ENCODE results near the gene UNK. TPM values are rescaled to one million over a fixed set of nuclear protein-coding genes. Genes with fewer than 3 reads are reported as not detected.
A peak's percentile ranks its signal among the peaks of the same experiment; 100 is the strongest.

The UNK gene
- total RNA-seq, 1 experiment from 2014 or later: 49.0 TPM

DNA sequence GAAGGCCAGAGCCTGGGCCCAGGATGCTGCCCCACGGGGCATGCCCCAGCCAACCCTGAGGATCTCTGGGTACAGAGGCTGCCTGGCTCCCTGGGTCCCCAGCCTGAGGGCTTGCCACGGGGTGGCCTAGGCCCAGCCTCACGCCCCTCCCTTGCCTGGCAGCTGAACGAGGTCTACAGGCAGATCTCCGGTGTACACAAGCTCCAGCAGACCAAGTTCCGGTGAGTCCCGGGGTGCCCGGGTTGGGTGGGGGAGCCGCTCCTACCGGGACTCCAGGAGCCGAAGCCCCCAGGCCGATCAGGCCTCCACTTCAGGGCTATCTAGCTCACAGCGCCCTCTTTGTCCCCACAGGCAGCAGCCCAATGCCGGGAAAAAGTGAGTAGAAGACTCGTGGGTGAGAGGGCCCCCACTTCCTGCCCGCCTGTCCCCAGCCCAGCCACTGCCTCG, 44.0 kb upstream of the UNK start:
- Histone ChIP-seq H3K4me1 (ENCODE audit: low read length) (peaks cover 9% of the 10 kb centered on the region), H2AFZ (ENCODE audit: low read length) (no peak overlapping the region; the same call in 1 of the 2 replicates), H3K9ac (ENCODE audit: low read length) (no peak overlapping the region), H3K4me2 (ENCODE audit: low read depth, low read length, poor library complexity, severe bottlenecking) (no peak overlapping the region), H3K27me3 (ENCODE audit: low read length) (no peaks in the 10 kb centered on the region), H3K36me3 (ENCODE audit: insufficient read depth, low read length) (no peaks in the 10 kb centered on the region), H3K9me3 (ENCODE audit: low read length) (no peaks in the 10 kb centered on the region), H3K27ac (ENCODE audit: low read length) (no peak overlapping the region), H3K79me2 (ENCODE audit: low read length) (no peaks in the 10 kb centered on the region), H3K9me2 (replicated peaks; ENCODE audit: insufficient read depth, low read length) (no peaks in the 10 kb centered on the region), H3K4me3 (ENCODE audit: low read length) (no peak overlapping the region), H4K20me1 (ENCODE audit: insufficient read depth, low read depth, low read length) (no peaks in the 10 kb centered on the region)
- DNase-seq: no peak

DNA sequence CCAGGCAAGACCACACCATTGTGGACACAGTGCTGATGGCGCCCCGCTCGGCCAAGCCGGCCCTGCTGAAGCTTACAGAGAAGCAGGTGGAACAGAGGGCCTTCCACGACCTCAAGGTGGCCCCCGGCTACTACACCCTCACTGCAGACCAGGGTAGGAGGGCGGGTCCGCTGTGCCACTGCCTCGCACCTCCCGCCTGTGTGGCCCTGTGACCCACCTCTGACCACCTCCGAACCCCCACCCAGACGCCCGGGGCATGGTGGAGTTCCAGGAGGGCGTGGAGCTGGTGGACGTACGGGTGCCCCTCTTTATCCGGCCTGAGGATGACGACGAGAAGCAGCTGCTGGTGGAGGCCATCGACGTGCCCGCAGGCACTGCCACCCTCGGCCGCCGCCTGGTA, 42.3 kb upstream of the UNK start:
- H2AFZ ChIP-seq (ENCODE audit: low read length): no peak overlapping the region
- H3K9me3 ChIP-seq (ENCODE audit: low read length): no peaks in the 10 kb centered on the region
- peaks cover 9% of the 10 kb centered on the region for H3K4me1 ChIP-seq (ENCODE audit: low read length)
- H3K27ac ChIP-seq (ENCODE audit: low read length): no peak overlapping the region
- no peak for DNase-seq
- no peak overlapping the region for H3K4me3 ChIP-seq (ENCODE audit: low read length)
- H3K27me3 ChIP-seq (ENCODE audit: low read length): no peaks in the 10 kb centered on the region
- no peaks in the 10 kb centered on the region for H3K9me2 ChIP-seq (replicated peaks; ENCODE audit: insufficient read depth, low read length)
- H3K9ac ChIP-seq (ENCODE audit: low read length): no peak overlapping the region
- no peak overlapping the region for H3K4me2 ChIP-seq (ENCODE audit: low read depth, low read length, poor library complexity, severe bottlenecking)
- no peaks in the 10 kb centered on the region for H3K36me3 ChIP-seq (ENCODE audit: insufficient read depth, low read length)
- no peaks in the 10 kb centered on the region for H4K20me1 ChIP-seq (ENCODE audit: insufficient read depth, low read depth, low read length)
- no peaks in the 10 kb centered on the region for H3K79me2 ChIP-seq (ENCODE audit: low read length)

DNA sequence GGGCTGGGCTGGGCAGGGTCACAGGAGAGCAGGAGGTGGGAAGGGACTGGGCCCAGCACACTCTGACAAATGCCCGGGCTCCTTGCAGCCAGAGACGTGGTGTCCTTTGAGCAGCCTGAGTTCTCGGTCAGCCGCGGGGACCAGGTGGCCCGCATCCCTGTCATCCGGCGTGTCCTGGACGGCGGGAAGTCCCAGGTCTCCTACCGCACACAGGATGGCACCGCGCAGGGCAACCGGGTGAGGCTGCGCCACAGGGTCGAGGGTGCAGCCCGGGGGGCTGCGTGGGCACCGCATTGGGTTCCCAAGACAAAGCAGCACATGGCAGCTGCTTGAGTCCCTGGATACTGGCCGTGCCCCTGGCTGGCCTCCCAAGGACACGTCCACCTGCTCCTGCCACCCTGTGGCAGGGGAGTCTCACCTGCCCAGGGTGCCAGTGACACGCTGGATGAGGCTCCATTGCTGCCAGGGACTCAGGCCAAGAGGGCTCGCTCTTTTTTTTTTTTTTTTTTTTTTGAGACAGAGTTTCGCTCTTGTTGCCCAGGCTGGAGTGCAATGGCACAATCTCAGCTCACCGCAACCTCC, 40.9 kb upstream of the UNK start:
- Histone ChIP-seq H3K27me3 (ENCODE audit: low read length) (no peaks in the 10 kb centered on the region), H4K20me1 (ENCODE audit: insufficient read depth, low read depth, low read length) (no peaks in the 10 kb centered on the region), H3K9me3 (ENCODE audit: low read length) (no peaks in the 10 kb centered on the region), H3K4me1 (ENCODE audit: low read length) (no peaks in the 10 kb centered on the region), H3K4me3 (ENCODE audit: low read length) (no peak overlapping the region), H3K36me3 (ENCODE audit: insufficient read depth, low read length) (no peaks in the 10 kb centered on the region), H3K79me2 (ENCODE audit: low read length) (no peaks in the 10 kb centered on the region), H3K9ac (ENCODE audit: low read length) (no peak overlapping the region), H2AFZ (ENCODE audit: low read length) (no peak overlapping the region), H3K27ac (ENCODE audit: low read length) (no peak overlapping the region), H3K4me2 (ENCODE audit: low read depth, low read length, poor library complexity, severe bottlenecking) (no peak overlapping the region), H3K9me2 (replicated peaks; ENCODE audit: insufficient read depth, low read length) (no peaks in the 10 kb centered on the region)
- DNase-seq: no peak

DNA sequence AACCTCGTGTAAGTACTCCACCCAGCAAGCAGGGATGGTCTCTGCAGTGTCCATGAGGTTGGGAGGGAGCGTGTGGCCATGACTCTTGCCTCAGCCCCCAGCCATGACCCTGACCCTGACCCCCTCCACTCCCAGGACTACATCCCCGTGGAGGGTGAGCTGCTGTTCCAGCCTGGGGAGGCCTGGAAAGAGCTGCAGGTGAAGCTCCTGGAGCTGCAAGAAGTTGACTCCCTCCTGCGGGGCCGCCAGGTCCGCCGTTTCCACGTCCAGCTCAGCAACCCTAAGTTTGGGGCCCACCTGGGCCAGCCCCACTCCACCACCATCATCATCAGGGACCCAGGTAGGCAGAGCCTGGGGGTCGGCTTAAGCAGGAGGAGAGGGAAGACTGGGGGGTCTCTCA, 35.9 kb upstream of the UNK start:
- Histone ChIP-seq H3K4me3 (ENCODE audit: low read length) (no peak overlapping the region), H3K27ac (ENCODE audit: low read length) (no peak overlapping the region), H3K4me2 (ENCODE audit: low read depth, low read length, poor library complexity, severe bottlenecking) (no peak overlapping the region), H3K9ac (ENCODE audit: low read length) (no peak overlapping the region), H3K9me3 (ENCODE audit: low read length) (no peaks in the 10 kb centered on the region), H3K27me3 (ENCODE audit: low read length) (no peaks in the 10 kb centered on the region), H2AFZ (ENCODE audit: low read length) (no peak overlapping the region), H3K4me1 (ENCODE audit: low read length) (peaks cover 18% of the 10 kb centered on the region), H3K79me2 (ENCODE audit: low read length) (no peaks in the 10 kb centered on the region), H3K36me3 (ENCODE audit: insufficient read depth, low read length) (no peaks in the 10 kb centered on the region), H4K20me1 (ENCODE audit: insufficient read depth, low read depth, low read length) (no peaks in the 10 kb centered on the region), H3K9me2 (replicated peaks; ENCODE audit: insufficient read depth, low read length) (no peaks in the 10 kb centered on the region)
- DNase-seq: no peak

DNA sequence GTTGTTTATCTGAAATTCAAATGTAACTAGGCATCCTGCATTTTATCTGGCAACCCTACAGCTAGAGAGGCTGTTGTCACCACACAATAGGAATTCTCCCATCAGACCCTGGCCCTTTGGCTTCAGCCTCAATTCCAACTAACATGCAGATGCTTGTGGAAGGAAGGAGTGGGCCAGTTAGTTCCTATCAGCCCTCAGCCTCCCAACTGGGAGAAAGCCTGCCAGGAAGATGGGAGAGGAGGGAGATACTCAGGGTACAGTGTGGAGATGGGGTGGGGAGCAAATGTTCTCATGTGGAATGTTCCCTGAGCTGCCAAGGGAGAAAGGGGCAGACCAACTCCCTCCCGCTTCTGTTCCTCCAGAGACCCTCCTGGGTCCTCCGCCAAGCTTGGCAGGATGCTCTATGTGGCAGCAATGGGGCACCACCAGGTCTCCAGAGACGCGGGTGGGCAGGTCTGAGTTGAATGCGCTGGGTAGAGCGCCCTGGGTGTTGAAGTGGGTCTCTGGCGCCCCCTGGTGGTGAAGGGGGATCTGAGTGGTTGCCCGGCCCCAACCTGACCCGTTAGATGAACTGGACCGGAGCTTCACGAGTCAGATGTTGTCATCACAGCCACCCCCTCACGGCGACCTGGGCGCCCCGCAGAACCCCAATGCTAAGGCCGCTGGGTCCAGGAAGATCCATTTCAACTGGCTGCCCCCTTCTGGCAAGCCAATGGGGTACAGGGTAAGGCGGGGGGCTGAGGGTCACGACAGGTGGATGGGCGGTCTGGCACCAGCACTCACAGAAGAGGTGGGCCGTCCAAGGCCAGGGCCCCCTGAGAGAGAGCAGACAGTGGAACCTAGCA, 34.8 kb upstream of the UNK start:
- peaks cover 26% of the 10 kb centered on the region for H3K4me1 ChIP-seq (ENCODE audit: low read length)
- no peak overlapping the region for H3K27ac ChIP-seq (ENCODE audit: low read length)
- DNase-seq: peak; percentile 94
- H3K9me2 ChIP-seq (replicated peaks; ENCODE audit: insufficient read depth, low read length): no peaks in the 10 kb centered on the region
- no peak overlapping the region for H3K4me3 ChIP-seq (ENCODE audit: low read length)
- 0 out of 2 replicates have a peak overlapping the region, but pooled peaks have one; percentile 18 for H2AFZ ChIP-seq (ENCODE audit: low read length)
- no peaks in the 10 kb centered on the region for H4K20me1 ChIP-seq (ENCODE audit: insufficient read depth, low read depth, low read length)
- H3K79me2 ChIP-seq (ENCODE audit: low read length): no peaks in the 10 kb centered on the region
- no peaks in the 10 kb centered on the region for H3K9me3 ChIP-seq (ENCODE audit: low read length)
- no peaks in the 10 kb centered on the region for H3K36me3 ChIP-seq (ENCODE audit: insufficient read depth, low read length)
- no peaks in the 10 kb centered on the region for H3K27me3 ChIP-seq (ENCODE audit: low read length)
- peak overlapping the region; percentile 37 for H3K9ac ChIP-seq (ENCODE audit: low read length)
- H3K4me2 ChIP-seq (ENCODE audit: low read depth, low read length, poor library complexity, severe bottlenecking): peak overlapping the region; percentile 27

DNA sequence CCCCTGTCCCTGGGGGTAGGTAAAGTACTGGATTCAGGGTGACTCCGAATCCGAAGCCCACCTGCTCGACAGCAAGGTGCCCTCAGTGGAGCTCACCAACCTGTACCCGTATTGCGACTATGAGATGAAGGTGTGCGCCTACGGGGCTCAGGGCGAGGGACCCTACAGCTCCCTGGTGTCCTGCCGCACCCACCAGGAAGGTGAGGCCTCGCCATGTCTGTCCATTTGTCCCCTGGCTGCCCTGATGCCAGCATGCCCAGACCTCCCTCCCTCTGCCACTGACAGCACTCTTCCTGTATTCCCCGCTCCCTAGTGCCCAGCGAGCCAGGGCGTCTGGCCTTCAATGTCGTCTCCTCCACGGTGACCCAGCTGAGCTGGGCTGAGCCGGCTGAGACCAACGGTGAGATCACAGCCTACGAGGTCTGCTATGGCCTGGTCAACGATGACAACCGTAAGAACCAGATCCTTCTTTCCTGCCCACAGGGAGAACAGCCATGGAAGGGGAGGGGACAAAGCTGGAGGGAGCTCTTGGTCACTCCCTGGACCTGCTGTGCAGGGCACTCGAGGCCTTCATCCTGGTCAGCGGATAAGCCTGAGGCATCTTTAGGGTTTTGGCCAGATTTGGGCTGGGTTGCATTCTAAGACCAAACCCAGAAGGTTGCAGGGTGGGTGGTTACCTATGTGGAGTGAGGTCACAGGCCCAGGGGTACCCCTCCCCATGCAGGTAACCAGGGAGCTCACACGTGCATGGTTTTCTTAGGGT, 33.8 kb upstream of the UNK start:
- H3K4me2 ChIP-seq (ENCODE audit: low read depth, low read length, poor library complexity, severe bottlenecking): no peak overlapping the region
- no peak overlapping the region for H3K27ac ChIP-seq (ENCODE audit: low read length)
- H4K20me1 ChIP-seq (ENCODE audit: insufficient read depth, low read depth, low read length): no peaks in the 10 kb centered on the region
- peaks cover 26% of the 10 kb centered on the region for H3K4me1 ChIP-seq (ENCODE audit: low read length)
- H3K27me3 ChIP-seq (ENCODE audit: low read length): no peaks in the 10 kb centered on the region
- H3K4me3 ChIP-seq (ENCODE audit: low read length): no peak overlapping the region
- H3K9ac ChIP-seq (ENCODE audit: low read length): no peak overlapping the region
- no peaks in the 10 kb centered on the region for H3K9me3 ChIP-seq (ENCODE audit: low read length)
- no peaks in the 10 kb centered on the region for H3K79me2 ChIP-seq (ENCODE audit: low read length)
- DNase-seq: no peak
- no peaks in the 10 kb centered on the region for H3K36me3 ChIP-seq (ENCODE audit: insufficient read depth, low read length)
- H2AFZ ChIP-seq (ENCODE audit: low read length): no peak overlapping the region
- H3K9me2 ChIP-seq (replicated peaks; ENCODE audit: insufficient read depth, low read length): no peaks in the 10 kb centered on the region

DNA sequence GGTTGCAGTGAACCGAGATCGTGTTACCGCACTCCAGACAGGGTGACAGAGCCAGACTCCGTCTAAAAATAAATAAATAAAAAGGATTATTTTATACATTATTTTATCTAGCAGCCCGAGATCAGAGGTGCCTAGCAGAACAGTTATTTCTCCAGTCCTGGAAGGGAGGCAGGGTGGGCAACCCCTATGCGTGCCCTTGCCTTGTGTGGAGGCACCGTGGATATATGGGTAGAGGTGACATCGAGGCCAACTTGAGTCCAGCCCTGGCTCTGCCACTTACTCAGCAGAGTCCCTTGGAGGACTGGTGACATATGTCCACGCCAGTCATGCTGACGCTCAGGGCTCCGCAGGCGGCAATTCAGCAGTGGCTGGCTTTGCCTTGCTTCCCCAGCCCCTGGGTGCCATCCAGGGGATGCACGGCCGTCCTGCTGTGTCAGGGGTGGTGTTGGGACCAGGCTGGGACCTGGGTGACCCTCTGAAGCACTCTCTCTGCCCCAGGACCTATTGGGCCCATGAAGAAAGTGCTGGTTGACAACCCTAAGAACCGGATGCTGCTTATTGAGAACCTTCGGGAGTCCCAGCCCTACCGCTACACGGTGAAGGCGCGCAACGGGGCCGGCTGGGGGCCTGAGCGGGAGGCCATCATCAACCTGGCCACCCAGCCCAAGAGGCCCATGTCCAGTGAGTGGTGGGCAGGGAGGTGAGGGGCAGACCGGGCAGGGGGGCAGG, 32.8 kb upstream of the UNK start:
- H3K9me3 ChIP-seq (ENCODE audit: low read length): no peaks in the 10 kb centered on the region
- no peak overlapping the region for H3K4me2 ChIP-seq (ENCODE audit: low read depth, low read length, poor library complexity, severe bottlenecking)
- H3K36me3 ChIP-seq (ENCODE audit: insufficient read depth, low read length): no peaks in the 10 kb centered on the region
- no peak overlapping the region for H2AFZ ChIP-seq (ENCODE audit: low read length)
- H3K9me2 ChIP-seq (replicated peaks; ENCODE audit: insufficient read depth, low read length): no peaks in the 10 kb centered on the region
- no peak overlapping the region for H3K4me3 ChIP-seq (ENCODE audit: low read length)
- H3K4me1 ChIP-seq (ENCODE audit: low read length): peaks cover 26% of the 10 kb centered on the region
- no peaks in the 10 kb centered on the region for H3K27me3 ChIP-seq (ENCODE audit: low read length)
- no peak overlapping the region for H3K27ac ChIP-seq (ENCODE audit: low read length)
- no peaks in the 10 kb centered on the region for H3K79me2 ChIP-seq (ENCODE audit: low read length)
- no peak overlapping the region for H3K9ac ChIP-seq (ENCODE audit: low read length)
- no peak for DNase-seq
- H4K20me1 ChIP-seq (ENCODE audit: insufficient read depth, low read depth, low read length): no peaks in the 10 kb centered on the region

DNA sequence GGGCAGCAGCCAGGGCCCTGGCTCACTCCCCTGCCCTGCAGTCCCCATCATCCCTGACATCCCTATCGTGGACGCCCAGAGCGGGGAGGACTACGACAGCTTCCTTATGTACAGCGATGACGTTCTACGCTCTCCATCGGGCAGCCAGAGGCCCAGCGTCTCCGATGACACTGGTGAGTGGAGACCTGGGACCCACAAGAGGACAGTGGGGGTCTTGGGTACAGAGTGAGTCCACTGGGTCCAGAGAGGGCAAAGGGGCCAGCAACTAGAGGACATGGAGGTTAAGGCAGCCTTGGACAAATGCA, 32.2 kb upstream of the UNK start:
- Histone ChIP-seq H2AFZ (ENCODE audit: low read length) (no peak overlapping the region), H3K27me3 (ENCODE audit: low read length) (no peaks in the 10 kb centered on the region), H3K79me2 (ENCODE audit: low read length) (no peaks in the 10 kb centered on the region), H3K4me3 (ENCODE audit: low read length) (no peak overlapping the region), H3K4me2 (ENCODE audit: low read depth, low read length, poor library complexity, severe bottlenecking) (no peak overlapping the region), H3K4me1 (ENCODE audit: low read length) (peaks cover 26% of the 10 kb centered on the region), H3K27ac (ENCODE audit: low read length) (no peak overlapping the region), H3K9me3 (ENCODE audit: low read length) (no peaks in the 10 kb centered on the region), H3K9ac (ENCODE audit: low read length) (no peak overlapping the region), H3K36me3 (ENCODE audit: insufficient read depth, low read length) (no peaks in the 10 kb centered on the region), H4K20me1 (ENCODE audit: insufficient read depth, low read depth, low read length) (no peaks in the 10 kb centered on the region), H3K9me2 (replicated peaks; ENCODE audit: insufficient read depth, low read length) (no peaks in the 10 kb centered on the region)
- no peak for DNase-seq
